Neural progenitor cell (in vitro differentiated cells): ENCODE data around the gene PHLPP1.

Source experiments
- CTCF ChIP-seq: fragments of 200-600 bp; sonication (generic); IDR thresholded peaks from 2 replicates; pipeline ENCODE4 v1.5.1; 2017; ENCODE audit warnings: antibody characterized with exemption, mild to moderate bottlenecking
- EZH2 ChIP-seq: fragments of 200-600 bp; sonication (generic); IDR thresholded peaks from 2 replicates; pipeline ENCODE4 v1.6.1; 2017; ENCODE audit warnings: antibody characterized with exemption, mild to moderate bottlenecking, moderate library complexity
- EZH2phosphoT487 ChIP-seq: fragments of 200-600 bp; sonication (generic); IDR thresholded peaks from 2 replicates; pipeline ENCODE4 v1.6.1; 2017; ENCODE audit warnings: antibody characterized with exemption

DNA sequence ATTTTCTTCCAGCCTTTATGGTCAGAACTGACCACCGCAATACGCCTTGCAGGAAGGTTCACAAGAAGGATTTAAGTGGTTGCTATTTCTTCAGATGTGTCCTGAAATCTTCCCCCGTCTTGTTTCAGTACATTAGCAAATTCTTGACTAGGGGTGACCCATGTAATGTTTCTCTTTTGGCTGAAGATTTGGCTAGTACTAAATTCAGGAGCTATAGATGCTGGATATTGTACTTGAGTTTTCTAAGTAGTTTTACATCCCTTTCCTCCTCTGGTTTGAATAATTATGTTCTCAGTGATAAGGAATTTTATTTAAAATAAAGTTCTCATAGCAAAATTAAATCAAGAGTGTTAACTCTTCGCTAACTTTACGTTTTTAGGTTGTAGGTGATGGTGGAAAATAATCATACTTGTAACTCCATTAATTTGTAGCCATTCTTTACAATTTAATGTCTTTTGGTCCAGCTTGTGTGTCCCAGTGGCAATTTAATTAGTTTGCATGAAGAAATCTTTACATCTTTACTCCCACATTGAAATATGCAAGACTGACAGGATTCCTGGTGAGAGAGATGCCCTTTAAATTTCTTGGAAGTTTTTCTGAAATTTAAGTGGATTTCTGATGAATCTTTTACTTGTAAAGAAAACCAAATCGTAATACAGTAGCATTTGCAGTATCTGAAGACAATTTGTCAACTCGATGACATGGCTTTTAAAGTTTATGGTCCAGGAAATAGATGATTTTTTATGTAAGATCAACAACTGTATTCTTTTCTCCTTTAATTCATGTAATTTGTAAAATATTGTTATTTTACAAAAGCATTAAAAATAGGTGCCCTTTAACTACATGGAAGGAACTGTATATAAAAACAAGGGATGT, 2.8 kb downstream of the PHLPP1 start:
- TF ChIP-seq EZH2phosphoT487 (no peak), CTCF (no peak), EZH2 (no peak)
